Endometrial microvascular endothelial cells (primary cell): ENCODE data around the gene SPACA5. TPM values are rescaled to one million over a fixed set of nuclear protein-coding genes. Genes with fewer than 3 reads are reported as not detected.
"Not testable (repeated sequence)": the region's sequence is repeated elsewhere in the genome, so short reads cannot be mapped to it uniquely, and the experiment has no call there.

Experiments used
- in situ Hi-C: cut with HindIII; loops from 2 replicates; pipeline ENCODE4 v1.10.0; 2017; ENCODE audit warnings: low sequenced_read_pairs, low pct_unique_long_range_greater_than_20kb; ENCODE audit errors: inconsistent ontology term
- total RNA-seq: library from RNA; depleted of rRNA; stranded (reverse); fragments of >200 nt; gene quantifications from one replicate; pipeline ENCODE4 v1.2.3, GENCODE V29; 2015; ENCODE audit errors: inconsistent ontology term

SPACA5 gene
- not detected for total RNA-seq

GRCh38 chrX:48006688-48007087, at the start of gene SPACA5:
Gene SPACA5, plus strand, starts transcription at chrX:48006988. Its CDS starts 815 bp downstream, at chrX:48007803.
- in situ Hi-C loops, result not testable (repeated sequence)

GRCh38 chrX:47958206-47958605, 48.6 kb upstream of the SPACA5 start:
- in situ Hi-C loops, result not testable (repeated sequence)

- in situ Hi-C loops, result no loop called here
Measured at GRCh38 chrX:47958761-47959342, 47.9 kb upstream of the SPACA5 start.

- in situ Hi-C loops, result no loop called here
Measured at GRCh38 chrX:47960406-47960805, 46.4 kb upstream of the SPACA5 start.

GRCh38 chrX:47961830-47962229, 45.0 kb upstream of the SPACA5 start:
- in situ Hi-C loops, result not testable (repeated sequence)

GRCh38 chrX:47965526-47965925, 41.3 kb upstream of the SPACA5 start:
- in situ Hi-C loops, result not testable (repeated sequence)

- in situ Hi-C loops, result no loop called here
Measured at GRCh38 chrX:47973235-47973634, 33.6 kb upstream of the SPACA5 start.

GRCh38 chrX:47976254-47977151, 30.3 kb upstream of the SPACA5 start:
- in situ Hi-C loops, result no loop called here

GRCh38 chrX:47991263-47992094, 15.3 kb upstream of the SPACA5 start:
- in situ Hi-C loops, result no loop called here

- in situ Hi-C loops, result no loop called here
Measured at GRCh38 chrX:47992095-47992380, 14.8 kb upstream of the SPACA5 start.

- in situ Hi-C loops, result no loop called here
Measured at GRCh38 chrX:47992669-47993068, 14.1 kb upstream of the SPACA5 start.

- in situ Hi-C loops, result no loop called here
Measured at GRCh38 chrX:48001260-48001659, 5.5 kb upstream of the SPACA5 start.

GRCh38 chrX:48002319-48002718, 4.5 kb upstream of the SPACA5 start:
- in situ Hi-C loops, result no loop called here

GRCh38 chrX:48002929-48003328, 3.9 kb upstream of the SPACA5 start:
- in situ Hi-C loops, result no loop called here

- in situ Hi-C loops, result no loop called here
Measured at GRCh38 chrX:48003367-48003757, 3.4 kb upstream of the SPACA5 start.

GRCh38 chrX:48003758-48004457, 2.9 kb upstream of the SPACA5 start, which contains the start of gene ZNF182:
Gene ZNF182, minus strand, starts transcription at chrX:48003989. Its CDS starts 1,380 bp downstream, at chrX:48002609.
- in situ Hi-C loops, result no loop called here

- in situ Hi-C loops, result not testable (repeated sequence)
Measured at GRCh38 chrX:48009445-48009960, 2.7 kb downstream of the SPACA5 start.

- in situ Hi-C loops, result not testable (repeated sequence)
Measured at GRCh38 chrX:48016583-48017310, 10.0 kb downstream of the SPACA5 start.
